Gastrocnemius medialis (tissue), 4 donors: ENCODE results near the gene ASB1.

Experiments used
- CTCF ChIP-seq, 5 experiments: fragments of 450-650 bp in 3 of 5; fragments of 200-600 bp in 2 of 5; sonication (generic) in 2 of 5; IDR thresholded peaks in 4 of 5; conservative IDR thresholded peaks in 1 of 5; 1 replicate in 4 of 5; 2 replicates in 1 of 5; pipeline ENCODE4 v1.5.1; 2016 to 2019; ENCODE audit warnings: antibody characterized with exemption in 5 of 5, mild to moderate bottlenecking in 3 of 5, moderate library complexity in 3 of 5
- POLR2A ChIP-seq, 2 donors: fragments of 450-650 bp; IDR thresholded peaks; one replicate each; pipeline ENCODE4 v1.6.1; 2017; ENCODE audit warnings: antibody characterized with exemption in 2 of 2, mild to moderate bottlenecking in 2 of 2, moderate library complexity in 2 of 2

- TF ChIP-seq CTCF (IDR thresholded peaks at IDR 0.05 in 4 of 5, conservative IDR thresholded peaks at IDR 0.05 in 1 of 5) = no peak
- TF ChIP-seq POLR2A (IDR thresholded peaks at IDR 0.05) = no peak
Observed at GRCh38 chr2:238456970-238457926, 30.5 kb downstream of the ASB1 start.
